Measurements from ENCODE around the gene KCTD18. TPM values are rescaled to one million over a fixed set of nuclear protein-coding genes. Genes with fewer than 3 reads are reported as not detected.
A peak's percentile ranks its signal among the peaks of the same experiment; 100 is the strongest.

Gene KCTD18
- total RNA-seq, 1 experiment from 2014 or later, result 13.0 TPM

DNA sequence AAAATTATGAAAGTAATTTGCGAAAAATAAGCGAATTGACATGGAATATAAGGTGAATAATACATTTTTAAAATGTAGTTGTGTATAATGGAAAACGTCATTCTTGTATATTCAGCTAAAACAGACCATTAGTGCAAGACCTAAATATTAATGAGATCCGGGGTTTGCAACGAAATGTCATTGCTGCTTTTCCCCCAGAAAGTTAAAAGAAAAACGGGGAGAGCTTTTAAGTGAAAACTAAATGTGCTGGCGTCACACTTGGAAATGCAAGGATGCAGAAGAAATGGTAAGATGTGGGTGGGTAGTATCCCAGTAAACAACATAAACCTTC lies 15.6 kb upstream of the KCTD18 start:
- Histone ChIP-seq H3K4me2 (ENCODE audit: low read length) (peak overlapping the region; percentile 93), H3F3A (ENCODE audit: low read length, unreplicated experiment) (no peaks in the 10 kb centered on the region), H3K9me2 (replicated peaks; ENCODE audit: low read length) (no peaks in the 10 kb centered on the region), H3K9ac (ENCODE audit: low read length) (peak overlapping the region; percentile 81), H3K4me1 (ENCODE audit: insufficient read depth, low read length) (peaks cover 46% of the 10 kb centered on the region), H3K79me2 (ENCODE audit: low read length) (peaks cover 44% of the 10 kb centered on the region), H4K20me1 (ENCODE audit: low read length) (no peaks in the 10 kb centered on the region), H3K9me3 (ENCODE audit: low read length) (no peaks in the 10 kb centered on the region), H2AFZ (ENCODE audit: low read length) (peak overlapping the region; percentile 94), H3K27me3 (ENCODE audit: low read length) (no peaks in the 10 kb centered on the region), H3K4me3 (ENCODE audit: low read length) (peak overlapping the region; percentile 92), H3K36me3 (ENCODE audit: low read depth, low read length) (no peaks in the 10 kb centered on the region), H3K27ac (ENCODE audit: low read length) (peak overlapping the region; percentile 15; the same call in 1 of the 2 replicates)
- intact Hi-C loops (cut with micrococcal nuclease), result loop anchor here (5.0 kb wide), 3 partner anchors 43 to 553 kb away; no protein-coding TSS in a partner anchor
- TSS peak; percentile 79 for BruUV-seq (replicated peaks)
- CTCF ChIA-PET, result no interaction called here
- TF ChIP-seq EZH2phosphoT487 (IDR thresholded peaks at IDR 0.05; ENCODE audit: borderline replicate concordance, low read length) (no peak), EZH2 (IDR thresholded peaks at IDR 0.05; ENCODE audit: low read length, unreplicated experiment) (no peak)
- TF ChIP-seq, protein P1, sequence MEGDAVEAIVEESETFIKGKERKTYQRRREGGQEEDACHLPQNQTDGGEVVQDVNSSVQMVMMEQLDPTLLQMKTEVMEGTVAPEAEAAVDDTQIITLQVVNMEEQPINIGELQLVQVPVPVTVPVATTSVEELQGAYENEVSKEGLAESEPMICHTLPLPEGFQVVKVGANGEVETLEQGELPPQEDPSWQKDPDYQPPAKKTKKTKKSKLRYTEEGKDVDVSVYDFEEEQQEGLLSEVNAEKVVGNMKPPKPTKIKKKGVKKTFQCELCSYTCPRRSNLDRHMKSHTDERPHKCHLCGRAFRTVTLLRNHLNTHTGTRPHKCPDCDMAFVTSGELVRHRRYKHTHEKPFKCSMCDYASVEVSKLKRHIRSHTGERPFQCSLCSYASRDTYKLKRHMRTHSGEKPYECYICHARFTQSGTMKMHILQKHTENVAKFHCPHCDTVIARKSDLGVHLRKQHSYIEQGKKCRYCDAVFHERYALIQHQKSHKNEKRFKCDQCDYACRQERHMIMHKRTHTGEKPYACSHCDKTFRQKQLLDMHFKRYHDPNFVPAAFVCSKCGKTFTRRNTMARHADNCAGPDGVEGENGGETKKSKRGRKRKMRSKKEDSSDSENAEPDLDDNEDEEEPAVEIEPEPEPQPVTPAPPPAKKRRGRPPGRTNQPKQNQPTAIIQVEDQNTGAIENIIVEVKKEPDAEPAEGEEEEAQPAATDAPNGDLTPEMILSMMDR (conservative IDR thresholded peaks at IDR 0.05; ENCODE audit: low read depth, low read length), result no peak
- DNase-seq (no peak), ATAC-seq (no peak)
- POLR2A ChIA-PET (ENCODE audit: unreplicated experiment), result interaction anchor here (0.6 to 0.7 kb wide), 2 partner anchors 78 to 552 kb away, joined by 3 to 4 read pairs; no protein-coding TSS in a partner anchor

DNA sequence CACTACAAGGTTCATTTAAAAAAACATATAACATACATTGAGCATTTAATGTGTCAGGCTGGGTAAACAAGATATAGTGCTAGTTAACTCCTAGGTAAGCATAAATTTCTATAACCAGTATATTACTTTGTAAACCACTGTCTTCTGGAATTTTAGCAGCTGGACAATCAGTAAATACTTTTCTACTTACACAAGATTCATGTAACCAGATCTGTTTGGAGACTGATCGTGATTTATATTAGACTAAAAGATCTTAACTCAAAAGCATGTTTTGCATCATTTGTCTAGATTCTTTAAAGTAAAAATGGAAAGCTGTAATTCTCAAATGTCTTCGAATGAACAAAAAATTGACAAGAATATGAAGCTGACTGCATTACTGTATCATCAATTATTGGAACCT lies 15.2 kb upstream of the KCTD18 start:
- intact Hi-C loops (cut with micrococcal nuclease), result loop anchor here (5.0 kb wide), 3 partner anchors 43 to 553 kb away; no protein-coding TSS in a partner anchor
- Histone ChIP-seq H2AFZ (ENCODE audit: low read length) (peak overlapping the region; percentile 94), H3K79me2 (ENCODE audit: low read length) (peaks cover 40% of the 10 kb centered on the region), H3K4me3 (ENCODE audit: low read length) (peak overlapping the region; percentile 92), H3F3A (ENCODE audit: low read length, unreplicated experiment) (no peaks in the 10 kb centered on the region), H3K9ac (ENCODE audit: low read length) (peak overlapping the region; percentile 81), H3K9me3 (ENCODE audit: low read length) (no peaks in the 10 kb centered on the region), H3K27me3 (ENCODE audit: low read length) (no peaks in the 10 kb centered on the region), H3K27ac (ENCODE audit: low read length) (peak overlapping the region; percentile 15; the same call in 1 of the 2 replicates), H3K4me1 (ENCODE audit: insufficient read depth, low read length) (peaks cover 46% of the 10 kb centered on the region), H3K9me2 (replicated peaks; ENCODE audit: low read length) (no peaks in the 10 kb centered on the region), H3K4me2 (ENCODE audit: low read length) (peak overlapping the region; percentile 93), H4K20me1 (ENCODE audit: low read length) (no peaks in the 10 kb centered on the region), H3K36me3 (ENCODE audit: low read depth, low read length) (no peaks in the 10 kb centered on the region)
- no TSS peak for BruUV-seq (replicated peaks)
- TF ChIP-seq EZH2 (IDR thresholded peaks at IDR 0.05; ENCODE audit: low read length, unreplicated experiment) (no peak), EZH2phosphoT487 (IDR thresholded peaks at IDR 0.05; ENCODE audit: borderline replicate concordance, low read length) (no peak)
- TF ChIP-seq, protein P1 (conservative IDR thresholded peaks at IDR 0.05; ENCODE audit: low read depth, low read length), result no peak
- peak; percentile 47 for DNase-seq
- CTCF ChIA-PET, result interaction anchor here (0.6 to 1.1 kb wide), 2 partner anchors 18 to 41 kb away, joined by 3 read pairs; no protein-coding TSS in a partner anchor
- POLR2A ChIA-PET (ENCODE audit: unreplicated experiment), result interaction anchor here (0.6 to 0.7 kb wide), 4 partner anchors 79 to 558 kb away, joined by 3 to 4 read pairs (median 3); no protein-coding TSS in a partner anchor
- peak; percentile 29 for ATAC-seq

DNA sequence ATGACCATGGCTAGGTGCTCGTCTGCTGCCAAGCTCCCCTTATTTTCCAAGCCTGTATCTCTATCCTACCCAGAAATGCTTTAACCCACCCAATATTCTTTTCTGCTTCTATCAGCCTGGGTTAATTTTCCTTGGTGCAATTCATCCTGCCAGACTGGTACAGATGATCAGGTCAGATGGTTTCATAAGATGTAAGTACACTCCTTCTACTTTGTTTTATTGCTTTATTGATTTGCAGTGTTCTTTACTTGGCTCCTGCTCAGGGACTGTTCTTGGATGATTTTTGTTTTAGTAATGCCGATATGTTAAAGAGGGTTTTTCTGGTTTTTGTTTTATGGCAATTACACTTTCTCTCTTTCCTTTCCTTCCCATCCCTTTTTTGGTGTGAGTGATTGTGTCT lies 13.7 kb upstream of the KCTD18 start:
- Histone ChIP-seq H3K27me3 (ENCODE audit: low read length) (no peaks in the 10 kb centered on the region), H2AFZ (ENCODE audit: low read length) (peak overlapping the region; percentile 94), H3K79me2 (ENCODE audit: low read length) (peaks cover 25% of the 10 kb centered on the region), H3K9me2 (replicated peaks; ENCODE audit: low read length) (no peaks in the 10 kb centered on the region), H3K4me2 (ENCODE audit: low read length) (peak overlapping the region; percentile 64), H3K9me3 (ENCODE audit: low read length) (no peaks in the 10 kb centered on the region), H3K27ac (ENCODE audit: low read length) (peak overlapping the region; percentile 1), H3K4me3 (ENCODE audit: low read length) (peak overlapping the region; percentile 39), H3K4me1 (ENCODE audit: insufficient read depth, low read length) (peaks cover 41% of the 10 kb centered on the region), H3F3A (ENCODE audit: low read length, unreplicated experiment) (no peaks in the 10 kb centered on the region), H4K20me1 (ENCODE audit: low read length) (no peaks in the 10 kb centered on the region), H3K9ac (ENCODE audit: low read length) (peak overlapping the region; percentile 36; the same call in 1 of the 2 replicates), H3K36me3 (ENCODE audit: low read depth, low read length) (no peaks in the 10 kb centered on the region)
- no peak for ATAC-seq
- no peak for DNase-seq
- no TSS peak for BruUV-seq (replicated peaks)
- TF ChIP-seq, protein P1 (conservative IDR thresholded peaks at IDR 0.05; ENCODE audit: low read depth, low read length), result no peak
- TF ChIP-seq EZH2 (IDR thresholded peaks at IDR 0.05; ENCODE audit: low read length, unreplicated experiment) (no peak), EZH2phosphoT487 (IDR thresholded peaks at IDR 0.05; ENCODE audit: borderline replicate concordance, low read length) (no peak)
- ChIA-PET CTCF (interaction anchor here (0.9 to 1.2 kb wide), 2 partner anchors 14 to 40 kb away, joined by 4 read pairs; partner anchors contain the start of gene KCTD18), POLR2A (ENCODE audit: unreplicated experiment) (interaction anchor here (1.0 kb wide), 1 partner anchor 14 kb away, joined by 3 read pairs; the partner anchor contains the start of gene KCTD18)
- intact Hi-C loops (cut with micrococcal nuclease), result loop anchor here (1.0 kb wide), 1 partner anchor 13 kb away; the partner anchor contains the start of gene KCTD18

Measured in PC-3 (cell line).